ENCODE results near the gene MCF2L2. TPM values are rescaled to one million over a fixed set of nuclear protein-coding genes. Genes with fewer than 3 reads are reported as not detected.

Gene MCF2L2
- total RNA-seq, 1 donor, result under 0.01 TPM

- Histone ChIP-seq H2AFZ (ENCODE audit: low read length) (no peak overlapping the region), H3K9me3 (ENCODE audit: low read depth, low read length) (no peaks in the 10 kb centered on the region), H3K4me1 (ENCODE audit: insufficient read depth, low read length) (no peaks in the 10 kb centered on the region), H3K36me3 (ENCODE audit: insufficient read depth, low read length) (no peaks in the 10 kb centered on the region), H4K20me1 (ENCODE audit: insufficient read depth, low read length) (no peaks in the 10 kb centered on the region), H3K79me2 (ENCODE audit: insufficient read depth, low read length) (no peaks in the 10 kb centered on the region), H3K4me3 (ENCODE audit: insufficient read depth, low read length) (no peak overlapping the region), H3K27ac (ENCODE audit: low read depth, low read length) (no peak overlapping the region), H3K27me3 (ENCODE audit: insufficient read depth, low read length) (peaks cover 18% of the 10 kb centered on the region), H3K4me2 (ENCODE audit: insufficient read depth, low read length) (no peak overlapping the region)
- TF ChIP-seq, protein P1, sequence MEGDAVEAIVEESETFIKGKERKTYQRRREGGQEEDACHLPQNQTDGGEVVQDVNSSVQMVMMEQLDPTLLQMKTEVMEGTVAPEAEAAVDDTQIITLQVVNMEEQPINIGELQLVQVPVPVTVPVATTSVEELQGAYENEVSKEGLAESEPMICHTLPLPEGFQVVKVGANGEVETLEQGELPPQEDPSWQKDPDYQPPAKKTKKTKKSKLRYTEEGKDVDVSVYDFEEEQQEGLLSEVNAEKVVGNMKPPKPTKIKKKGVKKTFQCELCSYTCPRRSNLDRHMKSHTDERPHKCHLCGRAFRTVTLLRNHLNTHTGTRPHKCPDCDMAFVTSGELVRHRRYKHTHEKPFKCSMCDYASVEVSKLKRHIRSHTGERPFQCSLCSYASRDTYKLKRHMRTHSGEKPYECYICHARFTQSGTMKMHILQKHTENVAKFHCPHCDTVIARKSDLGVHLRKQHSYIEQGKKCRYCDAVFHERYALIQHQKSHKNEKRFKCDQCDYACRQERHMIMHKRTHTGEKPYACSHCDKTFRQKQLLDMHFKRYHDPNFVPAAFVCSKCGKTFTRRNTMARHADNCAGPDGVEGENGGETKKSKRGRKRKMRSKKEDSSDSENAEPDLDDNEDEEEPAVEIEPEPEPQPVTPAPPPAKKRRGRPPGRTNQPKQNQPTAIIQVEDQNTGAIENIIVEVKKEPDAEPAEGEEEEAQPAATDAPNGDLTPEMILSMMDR (IDR thresholded peaks at IDR 0.05; ENCODE audit: extremely low read depth, low read depth, low read length), result no peak
- no peak for DNase-seq (ENCODE audit: insufficient read length, low spot score, missing footprints)
These were observed 31.6 kb downstream of the MCF2L2 start for GRCh38 chr3:183396662-183397391.

- Histone ChIP-seq H3K36me3 (ENCODE audit: insufficient read depth, low read length) (no peaks in the 10 kb centered on the region), H3K27ac (ENCODE audit: low read depth, low read length) (no peak overlapping the region), H3K9me3 (ENCODE audit: low read depth, low read length) (no peaks in the 10 kb centered on the region), H2AFZ (ENCODE audit: low read length) (no peak overlapping the region), H3K4me2 (ENCODE audit: insufficient read depth, low read length) (no peak overlapping the region), H3K4me3 (ENCODE audit: insufficient read depth, low read length) (no peak overlapping the region), H3K4me1 (ENCODE audit: insufficient read depth, low read length) (no peaks in the 10 kb centered on the region), H3K79me2 (ENCODE audit: insufficient read depth, low read length) (no peaks in the 10 kb centered on the region), H4K20me1 (ENCODE audit: insufficient read depth, low read length) (no peaks in the 10 kb centered on the region), H3K27me3 (ENCODE audit: insufficient read depth, low read length) (peaks cover 16% of the 10 kb centered on the region)
- TF ChIP-seq, protein P1 (IDR thresholded peaks at IDR 0.05; ENCODE audit: extremely low read depth, low read depth, low read length), result no peak
- DNase-seq (ENCODE audit: insufficient read length, low spot score, missing footprints), result no peak
These were observed 34.3 kb downstream of the MCF2L2 start for GRCh38 chr3:183394150-183394549.

- no peaks in the 10 kb centered on the region for H4K20me1 ChIP-seq (ENCODE audit: insufficient read depth, low read length)
- DNase-seq (ENCODE audit: insufficient read length, low spot score, missing footprints), result no peak
- no peaks in the 10 kb centered on the region for H3K36me3 ChIP-seq (ENCODE audit: insufficient read depth, low read length)
- H3K79me2 ChIP-seq (ENCODE audit: insufficient read depth, low read length), result no peaks in the 10 kb centered on the region
- peaks cover 16% of the 10 kb centered on the region for H3K27me3 ChIP-seq (ENCODE audit: insufficient read depth, low read length)
- H3K4me2 ChIP-seq (ENCODE audit: insufficient read depth, low read length), result no peak overlapping the region
- no peak overlapping the region for H3K27ac ChIP-seq (ENCODE audit: low read depth, low read length)
- no peak overlapping the region for H3K4me3 ChIP-seq (ENCODE audit: insufficient read depth, low read length)
- no peaks in the 10 kb centered on the region for H3K4me1 ChIP-seq (ENCODE audit: insufficient read depth, low read length)
- no peaks in the 10 kb centered on the region for H3K9me3 ChIP-seq (ENCODE audit: low read depth, low read length)
- TF ChIP-seq, protein P1 (IDR thresholded peaks at IDR 0.05; ENCODE audit: extremely low read depth, low read depth, low read length), result no peak
- H2AFZ ChIP-seq (ENCODE audit: low read length), result no peak overlapping the region
These were observed 34.8 kb downstream of the MCF2L2 start for GRCh38 chr3:183393625-183394024.

DNA sequence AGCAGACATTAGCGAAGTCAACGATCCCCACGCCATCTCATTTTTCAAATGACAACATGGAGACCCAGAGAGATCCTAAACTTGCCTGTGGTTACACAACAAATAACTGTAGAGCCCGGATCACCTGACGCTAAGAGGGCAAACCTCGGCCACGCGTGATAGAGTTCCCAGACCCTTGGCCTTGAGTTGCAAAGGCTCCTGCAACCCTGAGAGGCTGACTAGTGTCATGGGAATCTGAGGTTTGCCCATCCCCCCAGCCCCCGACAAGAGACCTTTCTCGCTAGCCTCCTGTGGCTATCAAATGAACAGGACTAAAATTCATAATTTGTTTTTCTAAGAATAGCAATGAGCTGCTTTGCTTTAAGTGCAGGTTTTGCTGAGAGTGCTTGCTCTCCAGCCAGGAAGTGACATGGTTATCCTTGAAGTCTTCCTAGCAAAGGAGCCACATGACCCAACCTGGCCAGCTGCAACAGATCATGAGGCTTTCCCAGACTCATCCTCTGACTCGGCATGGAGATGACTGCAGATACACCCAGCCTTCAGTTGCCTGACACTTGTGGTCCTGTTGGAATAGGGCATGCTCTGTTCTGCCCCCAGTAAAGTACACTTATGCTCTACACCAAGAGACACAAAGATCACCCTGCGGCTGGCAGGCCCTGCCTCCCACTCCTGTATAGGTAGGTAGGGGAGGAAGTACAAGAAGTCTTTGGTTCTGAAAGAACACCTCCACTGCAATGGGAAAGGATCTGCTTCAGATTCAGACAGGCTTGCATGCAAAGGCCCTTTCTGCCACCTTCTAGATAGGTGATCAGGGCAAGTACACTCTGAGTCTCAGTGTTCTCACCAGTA, 36.0 kb downstream of the MCF2L2 start:
- H2AFZ ChIP-seq (ENCODE audit: low read length), result no peak overlapping the region
- no peaks in the 10 kb centered on the region for H4K20me1 ChIP-seq (ENCODE audit: insufficient read depth, low read length)
- DNase-seq (ENCODE audit: insufficient read length, low spot score, missing footprints), result no peak
- no peaks in the 10 kb centered on the region for H3K4me1 ChIP-seq (ENCODE audit: insufficient read depth, low read length)
- H3K9me3 ChIP-seq (ENCODE audit: low read depth, low read length), result no peaks in the 10 kb centered on the region
- no peak overlapping the region for H3K27ac ChIP-seq (ENCODE audit: low read depth, low read length)
- no peaks in the 10 kb centered on the region for H3K79me2 ChIP-seq (ENCODE audit: insufficient read depth, low read length)
- peaks cover 16% of the 10 kb centered on the region for H3K27me3 ChIP-seq (ENCODE audit: insufficient read depth, low read length)
- H3K36me3 ChIP-seq (ENCODE audit: insufficient read depth, low read length), result no peaks in the 10 kb centered on the region
- TF ChIP-seq, protein P1 (IDR thresholded peaks at IDR 0.05; ENCODE audit: extremely low read depth, low read depth, low read length), result no peak
- H3K4me3 ChIP-seq (ENCODE audit: insufficient read depth, low read length), result no peak overlapping the region
- H3K4me2 ChIP-seq (ENCODE audit: insufficient read depth, low read length), result no peak overlapping the region

Data from osteoblast (primary cell).